Measurements from ENCODE around the gene PDHA2.
"Not testable (repeated sequence)": the region's sequence is repeated elsewhere in the genome, so short reads cannot be mapped to it uniquely, and the experiment has no call there.

PDHA2 gene

DNA sequence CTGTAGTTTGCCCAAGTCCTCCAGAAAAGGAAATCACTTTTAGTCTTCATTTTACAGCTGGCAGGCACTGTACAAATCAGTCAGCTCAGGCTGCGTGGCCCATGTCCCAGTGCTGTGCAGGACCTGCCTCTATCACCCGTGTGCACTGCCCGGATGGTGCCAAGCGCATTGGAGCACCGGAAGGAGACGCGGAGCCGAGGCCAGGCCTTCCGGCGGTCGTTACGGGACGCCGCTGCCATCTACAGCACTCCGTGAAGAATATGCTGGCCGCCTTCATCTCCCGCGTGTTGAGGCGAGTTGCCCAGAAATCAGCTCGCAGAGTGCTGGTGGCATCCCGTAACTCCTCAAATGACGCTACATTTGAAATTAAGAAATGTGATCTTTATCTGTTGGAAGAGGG, at the start of gene PDHA2:
Gene PDHA2 (plus strand): TSS at position 203 of the 400 bp plus-strand sequence. CDS start 58 bp downstream, at position 261.
- intact Hi-C loops (cut with DNase I): no loop called here

DNA sequence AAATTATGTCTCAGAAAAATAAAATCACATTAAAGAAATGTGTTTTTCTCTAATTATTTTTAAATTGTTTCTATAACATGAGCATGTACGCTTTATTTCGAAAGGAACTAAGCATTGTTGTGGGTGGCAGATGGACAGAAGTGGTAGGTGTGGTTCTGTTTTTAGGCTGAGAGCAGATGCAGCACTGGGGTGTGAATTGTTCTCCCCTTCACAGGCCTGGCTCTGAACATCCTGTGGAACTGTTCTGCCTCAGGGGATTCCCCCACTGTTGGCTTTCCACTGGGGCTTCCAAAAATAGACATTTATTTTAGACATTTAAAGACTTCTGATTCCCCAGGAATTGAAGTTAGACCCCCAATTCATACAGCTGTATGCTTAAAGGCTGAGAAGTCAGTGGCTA, 41.9 kb upstream of the PDHA2 start:
- intact Hi-C loops (cut with DNase I): no loop called here

More for the DNA sequence above, at the start of gene PDHA2:
- no peak for DNase-seq

DNA sequence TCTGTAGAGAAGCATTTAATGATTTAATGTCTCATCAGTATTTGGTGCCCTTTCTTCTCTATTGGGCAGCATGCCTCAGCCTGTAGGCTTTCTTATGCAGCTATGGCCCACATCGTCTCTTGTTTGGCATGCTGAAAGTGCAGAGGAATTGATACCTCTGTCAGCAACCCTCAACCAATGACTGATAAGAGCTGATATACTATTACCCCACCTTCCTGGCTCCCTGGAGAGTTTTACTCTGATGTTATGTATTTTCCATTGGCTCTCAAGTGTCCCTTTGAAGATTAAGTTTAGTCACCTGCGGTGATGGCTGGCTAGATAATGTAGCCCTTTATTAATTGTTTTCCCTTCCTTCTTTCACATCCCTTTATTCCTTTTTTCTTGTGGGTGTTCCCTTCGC, 41.2 kb upstream of the PDHA2 start:
- intact Hi-C loops (cut with DNase I): no loop called here
- no peak for DNase-seq

More for the DNA sequence above, 41.9 kb upstream of the PDHA2 start:
- DNase-seq: no peak

DNA sequence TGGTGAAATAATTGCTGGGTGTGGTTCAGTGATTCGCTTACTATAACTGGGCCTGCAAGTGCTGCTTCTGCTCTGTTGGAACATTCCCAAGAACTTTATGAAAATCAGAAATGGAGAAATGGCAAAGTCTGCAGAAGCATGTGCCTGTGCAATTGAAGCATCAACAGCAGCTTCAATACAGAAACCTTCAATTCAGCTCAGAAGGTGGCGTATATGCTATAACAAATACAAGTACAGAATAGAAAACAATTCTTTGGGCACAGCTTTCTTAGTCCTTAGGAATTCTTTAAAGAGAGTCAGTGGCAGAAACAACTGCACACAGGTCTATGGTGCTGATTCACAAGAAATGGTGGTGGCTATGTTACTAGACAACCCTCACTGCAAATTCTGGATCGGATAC, 18.0 kb upstream of the PDHA2 start:
- DNase-seq: no peak
- intact Hi-C loops (cut with DNase I): no loop called here

DNA sequence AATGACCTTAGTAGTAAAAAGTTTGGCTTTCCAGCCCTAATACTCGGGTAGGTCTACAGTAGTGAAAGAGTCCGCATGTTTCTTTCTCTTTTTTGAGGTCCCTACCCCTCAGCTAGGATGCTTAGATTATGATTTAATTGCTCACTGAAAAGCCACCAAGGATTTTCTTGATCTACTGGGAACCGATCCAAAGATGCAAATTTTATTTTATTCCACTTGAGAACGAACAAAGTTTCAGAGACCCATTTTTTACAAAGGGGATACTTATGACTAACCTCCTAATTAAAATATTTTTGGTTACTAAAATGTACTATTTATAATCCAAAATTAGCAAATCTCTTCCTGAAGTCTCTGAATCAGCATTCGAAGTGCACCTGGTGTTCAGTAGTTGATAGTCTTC, 14.3 kb upstream of the PDHA2 start:
- DNase-seq: no peak
- intact Hi-C loops (cut with DNase I): no loop called here

DNA sequence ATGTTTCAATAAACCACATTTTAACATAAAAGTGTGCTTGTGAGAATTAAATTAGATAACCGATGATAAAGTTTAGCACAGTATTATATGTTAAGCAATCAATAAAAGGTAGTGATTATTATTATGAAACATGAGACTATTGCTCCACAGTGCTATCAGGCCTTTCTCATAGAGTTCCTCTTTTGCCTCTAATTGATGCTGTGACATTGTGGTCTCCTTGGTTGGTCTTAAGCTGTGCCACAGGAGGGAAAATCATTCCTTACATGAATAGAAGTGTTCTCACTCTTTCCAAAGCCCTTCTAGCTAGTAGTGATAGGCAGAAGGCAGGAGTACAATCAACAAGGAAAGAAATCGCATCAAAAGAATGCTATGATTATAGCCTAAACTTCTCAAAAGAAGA, 9.2 kb upstream of the PDHA2 start:
- intact Hi-C loops (cut with DNase I): no loop called here

DNA sequence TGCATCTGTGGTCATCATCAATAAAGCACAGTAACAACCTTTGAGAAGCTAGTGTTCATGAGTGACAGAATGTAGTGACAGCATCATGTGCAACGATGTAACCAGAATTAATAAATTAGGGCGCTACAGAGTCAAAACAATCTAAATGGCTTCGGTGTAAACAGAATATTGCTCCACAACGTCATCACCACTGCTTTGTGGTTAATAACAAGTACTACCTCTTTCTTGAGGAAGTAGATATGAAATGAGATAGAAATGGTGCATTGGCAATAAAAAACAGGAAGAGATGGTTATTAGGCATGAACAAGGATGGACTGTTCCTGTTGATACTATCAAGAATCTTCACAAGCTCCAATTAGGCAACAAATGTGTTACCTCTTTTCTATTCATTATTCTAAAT, 8.7 kb upstream of the PDHA2 start:
- intact Hi-C loops (cut with DNase I): no loop called here
- no peak for DNase-seq

More for the DNA sequence above, 9.2 kb upstream of the PDHA2 start:
- DNase-seq: no peak

DNA sequence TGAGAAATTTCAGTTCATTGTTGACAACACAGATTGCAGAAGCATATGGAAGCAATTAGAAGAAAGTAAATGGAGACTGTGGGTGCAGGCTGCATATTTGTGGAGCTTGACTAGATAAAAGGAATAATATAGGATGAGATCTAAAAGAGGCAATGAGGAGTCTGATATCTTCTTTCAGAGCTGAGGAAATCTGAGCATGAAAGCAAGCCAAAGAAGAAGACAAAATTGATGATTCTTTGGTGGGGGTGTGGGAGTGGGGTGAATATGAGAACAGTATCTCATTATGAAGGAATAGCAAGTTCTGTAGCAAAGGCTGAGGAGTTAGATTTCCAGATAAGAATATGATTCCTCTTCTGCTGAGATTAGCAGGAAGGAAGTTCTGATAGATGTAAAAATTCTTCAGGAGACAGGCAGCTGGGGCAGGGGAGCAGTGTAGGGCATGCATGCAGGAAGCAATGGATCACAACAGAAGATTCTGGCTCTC, 6.1 kb upstream of the PDHA2 start:
- intact Hi-C loops (cut with DNase I): no loop called here
- DNase-seq: peak in 1 of 42 donors; percentile 5

DNA sequence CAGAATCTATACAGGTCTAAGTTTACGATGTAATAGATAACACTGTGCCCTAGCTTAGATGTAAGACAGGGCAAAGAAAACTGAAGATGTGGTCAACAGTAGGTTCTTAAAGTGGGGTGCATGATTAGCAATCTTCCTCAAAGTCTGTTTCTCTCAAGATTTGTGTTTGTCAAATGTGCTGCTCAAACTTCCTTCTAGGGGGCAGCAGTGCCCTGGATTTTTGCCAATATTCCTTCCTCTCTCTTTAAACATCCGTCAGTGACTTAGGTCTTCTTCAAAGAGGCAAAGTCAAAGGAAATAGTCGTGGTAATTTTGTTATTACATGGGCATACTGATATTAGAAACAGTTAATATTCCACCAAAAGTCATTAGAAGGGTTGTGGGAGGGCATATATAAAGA, 4.2 kb upstream of the PDHA2 start:
- peak in 14 of 42 donors; percentile 8 to 53 (median 24) for DNase-seq
- intact Hi-C loops (cut with DNase I): no loop called here

DNA sequence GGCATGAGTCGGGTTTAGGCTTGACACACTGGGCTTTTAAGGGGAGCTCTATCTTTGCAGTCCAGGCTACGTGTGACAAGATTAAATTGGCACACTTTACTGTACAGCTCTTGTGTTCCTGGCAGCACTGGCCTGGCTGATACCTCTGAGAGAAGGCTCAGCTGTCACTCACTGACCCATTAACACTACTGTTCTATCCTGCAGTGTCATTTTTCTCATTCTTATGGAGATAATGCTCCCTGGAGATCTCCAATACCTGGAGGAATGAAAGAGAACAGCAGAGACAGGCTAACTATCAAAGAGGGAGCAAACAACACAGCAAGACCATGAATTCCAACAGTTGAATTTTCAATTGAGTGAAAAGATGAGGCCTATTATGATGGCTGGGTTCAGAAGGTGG, 1.7 kb upstream of the PDHA2 start:
- DNase-seq: no peak
- intact Hi-C loops (cut with DNase I): no loop called here

DNA sequence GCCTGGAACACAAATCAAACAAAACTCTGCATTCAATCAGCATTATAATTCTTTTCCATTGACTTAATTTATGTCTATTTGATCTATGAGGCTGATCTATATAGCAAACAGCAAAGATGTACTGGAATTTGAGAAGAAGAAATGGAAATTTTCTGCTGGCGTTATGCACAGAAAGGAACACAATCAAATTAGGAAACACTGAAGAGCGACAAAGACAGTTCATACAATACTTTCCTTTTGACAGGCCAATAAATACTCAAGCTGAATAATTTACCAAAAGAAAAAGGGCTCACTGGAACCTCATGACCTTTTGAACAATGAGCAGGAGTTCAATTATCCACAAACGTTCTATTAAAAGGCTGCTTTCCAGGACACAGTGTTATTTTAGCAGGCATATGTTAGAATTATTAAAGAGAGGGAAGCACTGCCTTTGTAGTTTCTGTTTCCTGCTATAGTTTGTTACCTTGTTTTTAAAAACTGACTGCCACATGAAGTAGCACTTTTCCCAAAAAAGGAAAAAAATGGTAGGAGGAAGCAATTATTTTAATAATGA, 8.1 kb downstream of the PDHA2 start:
- intact Hi-C loops (cut with DNase I): no loop called here

DNA sequence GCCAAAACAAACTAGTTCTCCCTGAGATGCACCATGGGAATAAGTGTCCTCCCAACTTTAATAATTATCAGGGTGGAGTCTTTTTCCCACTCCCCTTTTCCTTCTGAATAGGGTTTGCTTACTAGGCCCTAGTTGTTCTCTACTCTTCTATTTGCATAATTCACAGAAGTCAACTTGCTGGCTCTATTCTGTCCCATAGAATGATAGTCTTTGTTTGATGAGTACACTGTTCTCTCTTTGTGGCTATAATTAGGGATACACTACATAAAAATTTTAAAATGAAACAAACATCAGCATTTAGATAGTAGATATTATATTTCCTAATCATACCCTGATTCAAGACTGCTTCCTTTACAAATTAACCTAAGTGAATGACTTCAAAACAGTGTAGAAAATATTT, 10.3 kb downstream of the PDHA2 start:
- peak in 1 of 42 donors; percentile 6 for DNase-seq

More for the DNA sequence above, 8.1 kb downstream of the PDHA2 start:
- no peak for DNase-seq

DNA sequence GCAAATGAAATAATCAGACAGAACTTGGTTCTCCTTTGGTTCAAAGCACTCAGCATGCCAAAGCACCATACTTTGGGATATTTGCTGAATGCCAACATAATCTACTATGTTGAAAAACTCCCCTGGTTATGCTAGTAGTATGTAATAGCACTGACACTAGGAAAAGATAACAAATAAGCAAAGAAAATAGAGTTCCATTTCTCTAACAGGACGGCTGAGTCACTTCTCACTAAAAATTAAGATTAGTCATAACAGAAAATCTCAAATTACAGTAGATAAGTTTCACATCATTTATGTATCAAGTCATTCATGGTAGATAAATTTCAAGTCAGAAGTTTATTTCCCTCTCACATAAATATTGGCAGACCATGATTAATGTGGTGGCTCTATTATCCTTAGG, 17.9 kb downstream of the PDHA2 start:
- intact Hi-C loops (cut with DNase I): no loop called here
- DNase-seq: no peak

More for the DNA sequence above, 10.3 kb downstream of the PDHA2 start:
- intact Hi-C loops (cut with DNase I): no loop called here

DNA sequence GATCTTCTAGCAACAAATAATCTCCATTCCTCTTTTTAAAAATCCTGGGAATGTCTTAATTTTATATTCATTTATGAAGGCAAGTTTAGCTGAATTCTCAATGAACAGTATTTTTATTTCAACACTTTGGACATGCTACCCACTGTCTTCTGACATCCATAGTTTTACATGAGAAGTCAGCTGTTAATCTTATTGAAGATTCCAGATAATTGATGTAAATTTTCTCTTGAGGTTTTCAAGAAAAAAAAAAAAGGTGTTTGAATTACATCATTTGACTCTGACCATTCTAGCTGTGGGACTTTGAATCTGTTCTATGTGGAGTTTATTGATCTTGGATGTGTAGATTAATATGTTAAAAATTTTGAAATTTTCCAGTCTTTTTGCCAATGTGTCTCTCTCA, 28.0 kb downstream of the PDHA2 start:
- no peak for DNase-seq
- intact Hi-C loops (cut with DNase I): no loop called here

DNA sequence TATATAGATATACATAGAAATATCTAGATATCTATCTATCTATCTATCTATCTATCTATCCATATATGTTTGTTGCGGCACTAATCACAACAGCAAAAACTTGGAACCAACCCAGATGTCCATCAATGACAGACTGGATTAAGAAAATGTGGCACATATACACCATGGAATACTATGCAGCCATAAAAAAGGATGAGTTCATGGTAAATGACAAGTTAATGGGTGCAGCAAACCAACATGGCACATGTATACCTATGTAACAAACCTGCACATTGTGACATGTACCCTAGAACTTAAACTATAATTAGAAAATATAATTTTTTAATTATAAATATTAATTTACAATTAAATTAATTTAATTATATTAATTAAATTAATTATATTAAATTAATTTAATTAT, 29.5 kb downstream of the PDHA2 start:
- intact Hi-C loops (cut with DNase I): not testable (repeated sequence)

DNA sequence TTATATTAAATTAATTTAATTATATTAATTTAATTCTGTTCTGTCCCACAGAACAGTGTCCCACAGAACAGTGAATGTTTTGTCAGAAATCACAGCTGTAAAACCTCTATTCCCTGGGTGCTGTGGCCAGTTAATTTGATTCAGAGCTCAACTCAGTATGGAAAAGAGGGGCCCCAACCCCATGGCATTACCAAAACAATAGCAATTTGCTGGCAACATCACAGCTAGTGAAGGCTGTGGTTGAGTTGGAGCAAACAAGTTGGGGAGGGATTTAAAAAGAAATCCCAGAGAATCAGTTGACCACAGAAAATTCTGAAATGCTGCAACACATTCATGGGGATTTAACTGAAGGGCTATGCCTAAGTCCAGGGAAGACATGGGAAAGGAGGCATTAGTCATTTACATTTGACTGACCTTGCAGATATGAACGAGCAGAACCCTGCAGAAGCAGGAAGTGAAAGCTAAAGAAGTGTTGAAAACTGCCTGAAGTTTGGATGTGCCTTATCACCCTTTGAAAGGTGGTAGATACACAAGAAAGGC, 30.1 kb downstream of the PDHA2 start:
- no peak for DNase-seq

More for the DNA sequence above, 29.5 kb downstream of the PDHA2 start:
- not testable (repeated sequence) for DNase-seq

DNA sequence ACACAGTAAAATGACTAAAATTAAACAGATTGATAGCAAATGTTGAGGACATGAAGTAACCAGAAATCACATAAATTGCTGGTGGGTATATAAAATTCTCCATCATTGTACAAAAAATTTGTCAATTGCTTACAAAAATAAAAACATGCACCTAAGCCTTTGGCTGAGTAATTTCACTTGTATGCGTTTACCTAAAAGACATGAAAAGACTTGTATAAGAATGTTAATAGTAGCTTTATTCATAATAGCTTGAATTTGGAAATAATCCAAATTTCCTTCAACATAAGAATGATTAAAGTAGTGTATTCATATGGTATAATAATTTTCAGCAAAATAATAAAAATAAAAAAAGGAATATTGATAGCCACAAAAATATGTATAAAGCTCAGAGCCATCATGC, 37.7 kb downstream of the PDHA2 start:
- DNase-seq: no peak
- intact Hi-C loops (cut with DNase I): no loop called here

More for the DNA sequence above, 30.1 kb downstream of the PDHA2 start:
- intact Hi-C loops (cut with DNase I): no loop called here

DNA sequence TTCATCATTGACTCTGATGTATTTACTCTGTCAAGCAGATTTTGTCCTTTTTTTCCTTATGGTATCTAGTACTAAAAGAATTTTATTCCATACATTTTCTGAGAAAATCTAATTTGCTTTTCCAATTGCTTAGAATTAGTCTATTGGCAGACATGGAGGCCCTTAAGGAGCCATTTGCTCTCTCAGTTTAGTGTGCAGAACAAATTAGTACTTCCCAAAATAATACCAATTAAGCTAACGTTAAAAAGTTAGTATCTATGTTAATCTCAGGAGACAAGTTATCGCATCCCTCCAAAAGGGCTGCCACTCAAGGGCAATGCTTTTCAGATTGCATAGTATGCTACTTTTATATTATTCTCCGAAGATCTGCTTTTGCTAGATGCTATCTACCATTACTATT, 47.7 kb downstream of the PDHA2 start:
- no peak for DNase-seq
- intact Hi-C loops (cut with DNase I): no loop called here

DNA sequence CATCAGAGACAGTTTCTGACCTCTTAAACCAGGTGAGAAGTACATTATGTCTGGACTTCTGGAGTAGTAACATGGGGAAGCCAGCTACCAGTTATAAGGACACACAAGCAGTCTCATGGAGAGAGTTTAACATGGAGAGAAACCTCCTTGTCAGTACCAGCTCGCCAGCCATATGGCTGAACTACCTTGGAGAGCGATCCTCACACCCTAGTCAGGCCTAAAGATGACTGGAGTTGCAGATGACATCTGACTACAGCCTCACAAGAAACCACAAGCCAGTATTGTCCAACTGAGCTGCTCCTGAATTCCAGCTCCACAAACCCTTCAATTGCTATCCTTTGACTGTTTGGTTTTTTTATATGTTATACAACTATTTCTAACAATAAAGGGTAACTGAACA, 49.8 kb downstream of the PDHA2 start:
- DNase-seq: no peak
- intact Hi-C loops (cut with DNase I): no loop called here
